Measurements from ENCODE around the gene DGAT2.

DNA sequence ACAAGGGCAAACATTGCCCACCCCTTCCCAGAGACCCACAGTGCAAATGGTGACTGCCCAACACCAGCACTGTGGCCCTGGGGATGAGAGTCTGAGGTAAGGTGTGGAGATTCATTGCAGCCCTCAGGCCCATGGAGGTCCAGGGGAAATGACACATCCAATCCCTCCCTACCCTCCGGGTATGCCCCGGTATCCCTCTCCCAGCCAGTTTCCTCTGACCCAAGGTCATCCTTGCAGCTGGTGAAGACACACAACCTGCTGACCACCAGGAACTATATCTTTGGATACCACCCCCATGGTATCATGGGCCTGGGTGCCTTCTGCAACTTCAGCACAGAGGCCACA, 27.5 kb downstream of the DGAT2 start:
- no peak for TF ChIP-seq ZNF423 (tag by site-specific recombination; IDR thresholded peaks at IDR 0.05)
- TF ChIP-seq, protein P1, sequence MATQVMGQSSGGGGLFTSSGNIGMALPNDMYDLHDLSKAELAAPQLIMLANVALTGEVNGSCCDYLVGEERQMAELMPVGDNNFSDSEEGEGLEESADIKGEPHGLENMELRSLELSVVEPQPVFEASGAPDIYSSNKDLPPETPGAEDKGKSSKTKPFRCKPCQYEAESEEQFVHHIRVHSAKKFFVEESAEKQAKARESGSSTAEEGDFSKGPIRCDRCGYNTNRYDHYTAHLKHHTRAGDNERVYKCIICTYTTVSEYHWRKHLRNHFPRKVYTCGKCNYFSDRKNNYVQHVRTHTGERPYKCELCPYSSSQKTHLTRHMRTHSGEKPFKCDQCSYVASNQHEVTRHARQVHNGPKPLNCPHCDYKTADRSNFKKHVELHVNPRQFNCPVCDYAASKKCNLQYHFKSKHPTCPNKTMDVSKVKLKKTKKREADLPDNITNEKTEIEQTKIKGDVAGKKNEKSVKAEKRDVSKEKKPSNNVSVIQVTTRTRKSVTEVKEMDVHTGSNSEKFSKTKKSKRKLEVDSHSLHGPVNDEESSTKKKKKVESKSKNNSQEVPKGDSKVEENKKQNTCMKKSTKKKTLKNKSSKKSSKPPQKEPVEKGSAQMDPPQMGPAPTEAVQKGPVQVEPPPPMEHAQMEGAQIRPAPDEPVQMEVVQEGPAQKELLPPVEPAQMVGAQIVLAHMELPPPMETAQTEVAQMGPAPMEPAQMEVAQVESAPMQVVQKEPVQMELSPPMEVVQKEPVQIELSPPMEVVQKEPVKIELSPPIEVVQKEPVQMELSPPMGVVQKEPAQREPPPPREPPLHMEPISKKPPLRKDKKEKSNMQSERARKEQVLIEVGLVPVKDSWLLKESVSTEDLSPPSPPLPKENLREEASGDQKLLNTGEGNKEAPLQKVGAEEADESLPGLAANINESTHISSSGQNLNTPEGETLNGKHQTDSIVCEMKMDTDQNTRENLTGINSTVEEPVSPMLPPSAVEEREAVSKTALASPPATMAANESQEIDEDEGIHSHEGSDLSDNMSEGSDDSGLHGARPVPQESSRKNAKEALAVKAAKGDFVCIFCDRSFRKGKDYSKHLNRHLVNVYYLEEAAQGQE (tag by site-specific recombination; IDR thresholded peaks at IDR 0.05), result no peak
- TF ChIP-seq ZNF660 (tag by site-specific recombination; IDR thresholded peaks at IDR 0.05), result no peak
- TF ChIP-seq, protein P2, sequence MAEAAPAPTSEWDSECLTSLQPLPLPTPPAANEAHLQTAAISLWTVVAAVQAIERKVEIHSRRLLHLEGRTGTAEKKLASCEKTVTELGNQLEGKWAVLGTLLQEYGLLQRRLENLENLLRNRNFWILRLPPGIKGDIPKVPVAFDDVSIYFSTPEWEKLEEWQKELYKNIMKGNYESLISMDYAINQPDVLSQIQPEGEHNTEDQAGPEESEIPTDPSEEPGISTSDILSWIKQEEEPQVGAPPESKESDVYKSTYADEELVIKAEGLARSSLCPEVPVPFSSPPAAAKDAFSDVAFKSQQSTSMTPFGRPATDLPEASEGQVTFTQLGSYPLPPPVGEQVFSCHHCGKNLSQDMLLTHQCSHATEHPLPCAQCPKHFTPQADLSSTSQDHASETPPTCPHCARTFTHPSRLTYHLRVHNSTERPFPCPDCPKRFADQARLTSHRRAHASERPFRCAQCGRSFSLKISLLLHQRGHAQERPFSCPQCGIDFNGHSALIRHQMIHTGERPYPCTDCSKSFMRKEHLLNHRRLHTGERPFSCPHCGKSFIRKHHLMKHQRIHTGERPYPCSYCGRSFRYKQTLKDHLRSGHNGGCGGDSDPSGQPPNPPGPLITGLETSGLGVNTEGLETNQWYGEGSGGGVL (tag by site-specific recombination; IDR thresholded peaks at IDR 0.05), result no peak
- TF ChIP-seq, protein P3, sequence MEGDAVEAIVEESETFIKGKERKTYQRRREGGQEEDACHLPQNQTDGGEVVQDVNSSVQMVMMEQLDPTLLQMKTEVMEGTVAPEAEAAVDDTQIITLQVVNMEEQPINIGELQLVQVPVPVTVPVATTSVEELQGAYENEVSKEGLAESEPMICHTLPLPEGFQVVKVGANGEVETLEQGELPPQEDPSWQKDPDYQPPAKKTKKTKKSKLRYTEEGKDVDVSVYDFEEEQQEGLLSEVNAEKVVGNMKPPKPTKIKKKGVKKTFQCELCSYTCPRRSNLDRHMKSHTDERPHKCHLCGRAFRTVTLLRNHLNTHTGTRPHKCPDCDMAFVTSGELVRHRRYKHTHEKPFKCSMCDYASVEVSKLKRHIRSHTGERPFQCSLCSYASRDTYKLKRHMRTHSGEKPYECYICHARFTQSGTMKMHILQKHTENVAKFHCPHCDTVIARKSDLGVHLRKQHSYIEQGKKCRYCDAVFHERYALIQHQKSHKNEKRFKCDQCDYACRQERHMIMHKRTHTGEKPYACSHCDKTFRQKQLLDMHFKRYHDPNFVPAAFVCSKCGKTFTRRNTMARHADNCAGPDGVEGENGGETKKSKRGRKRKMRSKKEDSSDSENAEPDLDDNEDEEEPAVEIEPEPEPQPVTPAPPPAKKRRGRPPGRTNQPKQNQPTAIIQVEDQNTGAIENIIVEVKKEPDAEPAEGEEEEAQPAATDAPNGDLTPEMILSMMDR (tag by site-specific recombination; IDR thresholded peaks at IDR 0.05), result no peak

Data from HEK293 (cell line).